GM21786 (cell line): Measurements from ENCODE around the gene ZFHX2.

ENCODE experiments used
- ATAC-seq: cut with Tn5 transposase; IDR thresholded peaks from one replicate; pipeline ENCODE4 v1.9.1; 2021; ENCODE audit not compliant: unreplicated experiment

The ZFHX2 gene

DNA sequence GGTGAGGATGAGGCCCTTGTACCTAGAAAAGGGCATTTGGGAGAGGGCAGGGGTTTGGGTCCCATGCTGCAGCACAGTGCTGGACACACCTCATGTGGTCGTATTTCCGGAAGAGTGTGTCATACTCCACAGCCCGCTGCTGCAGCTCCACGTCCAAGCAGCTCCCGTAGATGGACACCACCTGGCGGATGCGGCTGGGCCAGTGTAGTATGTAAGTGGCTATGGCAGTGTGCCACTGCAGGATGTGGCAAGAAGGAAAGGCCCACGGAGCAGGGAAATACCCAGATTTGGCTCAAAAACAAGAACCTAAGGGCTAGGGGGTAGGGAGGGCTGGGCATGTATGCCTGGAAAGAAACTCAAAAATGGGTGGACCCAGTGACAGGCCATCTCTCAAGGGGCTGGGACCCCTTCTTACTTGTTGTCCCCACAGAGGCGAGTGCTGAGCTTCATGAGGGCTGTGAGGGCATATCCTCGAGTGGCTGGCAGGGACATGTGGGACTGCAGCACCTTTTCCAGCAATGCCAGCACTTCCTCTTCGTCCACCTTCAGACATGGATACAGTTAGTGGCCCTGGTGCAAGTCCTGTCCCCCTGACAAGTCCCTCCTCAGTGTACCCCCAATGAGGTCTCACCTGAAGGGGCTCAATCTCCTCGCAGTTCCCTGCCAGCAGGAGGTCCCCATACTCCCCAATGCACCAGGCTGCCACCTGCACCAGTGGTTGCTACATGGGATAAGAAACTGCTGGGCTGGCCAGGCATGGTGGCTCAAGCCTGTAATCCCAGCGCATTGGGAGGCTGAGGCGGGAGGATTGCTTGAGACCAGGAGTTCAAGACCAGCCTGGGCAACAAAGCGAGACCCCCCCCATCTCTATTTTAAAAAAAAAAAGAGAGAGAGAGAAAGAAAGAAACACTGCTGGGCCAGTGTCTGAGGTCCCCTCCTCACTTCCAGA, 10.6 kb upstream of the ZFHX2 start:
- no peak for ATAC-seq

- ATAC-seq: no peak
Observed at GRCh38 chr14:23561259-23561658, 9.7 kb upstream of the ZFHX2 start.

DNA sequence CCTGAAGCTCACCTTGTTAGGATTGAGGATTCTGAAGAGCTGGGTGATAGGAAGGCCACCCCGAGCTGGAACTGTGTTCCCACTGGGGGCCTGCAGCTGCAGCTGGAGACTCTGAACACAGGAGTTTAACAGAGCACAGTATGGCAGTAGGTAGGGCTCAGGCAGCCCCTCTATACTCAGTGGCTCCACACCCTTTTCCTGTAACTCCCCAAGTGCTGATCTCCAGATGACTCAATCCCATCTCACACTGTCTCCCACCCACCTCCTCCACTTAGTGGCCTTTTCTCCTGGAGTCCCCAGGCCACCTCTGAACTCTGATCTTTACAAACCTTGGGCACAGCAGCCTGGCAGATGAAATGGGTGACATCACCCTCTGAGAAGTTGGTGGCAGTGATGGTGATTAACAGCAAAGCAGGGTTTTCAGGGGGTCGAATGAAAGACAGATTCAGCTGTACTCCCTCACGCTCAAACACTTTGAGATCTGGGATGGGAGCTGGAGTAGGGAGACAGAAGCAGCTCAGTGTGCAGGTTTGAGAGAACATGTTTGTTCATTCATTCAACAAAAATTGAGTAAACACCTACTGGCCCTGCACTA, 8.5 kb upstream of the ZFHX2 start:
- no peak for ATAC-seq

DNA sequence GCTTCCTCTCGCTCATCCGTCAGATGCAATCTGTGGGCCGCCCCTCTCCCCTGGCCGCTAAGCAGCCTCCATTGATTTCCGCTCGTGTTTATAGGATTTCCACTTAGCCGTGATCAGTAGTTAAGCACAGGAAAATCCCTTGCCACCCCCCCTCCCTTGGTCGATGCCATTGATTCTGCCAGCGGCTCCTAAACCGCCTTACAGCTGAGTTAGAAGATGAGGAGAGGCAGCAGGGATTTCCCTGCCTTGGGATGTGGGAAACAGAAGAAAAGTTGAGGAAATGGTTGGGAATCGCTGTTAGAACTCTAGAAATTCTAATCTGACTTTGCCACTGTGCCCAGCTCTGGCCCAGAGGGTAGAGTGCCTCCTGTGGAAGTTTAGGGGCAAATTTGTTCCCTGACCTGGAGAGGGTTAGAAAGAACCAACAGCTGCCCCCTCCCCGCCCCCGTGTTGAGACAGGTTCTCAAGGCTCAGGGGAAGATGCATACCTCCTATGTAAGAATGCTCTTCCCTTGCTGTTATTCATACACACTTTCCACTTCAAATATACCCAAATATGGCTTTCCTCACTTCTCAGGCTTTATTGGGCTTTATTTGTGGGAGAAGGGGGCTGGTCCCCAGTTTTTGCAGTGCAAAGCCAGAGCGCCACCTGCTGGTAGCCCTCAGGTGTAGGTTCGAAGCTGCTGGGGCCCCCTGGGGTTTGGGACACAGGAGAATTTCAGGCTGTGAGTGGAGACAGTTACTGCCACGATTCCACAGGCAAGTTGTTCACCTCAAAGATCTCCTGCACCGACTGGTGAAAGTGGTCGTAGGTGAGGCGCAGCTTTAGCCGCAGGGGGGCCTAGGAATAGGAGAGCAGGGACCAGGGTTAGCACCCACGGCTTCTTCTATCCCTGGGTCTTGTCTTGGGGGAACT, 7.7 kb upstream of the ZFHX2 start:
- no peak for ATAC-seq

DNA sequence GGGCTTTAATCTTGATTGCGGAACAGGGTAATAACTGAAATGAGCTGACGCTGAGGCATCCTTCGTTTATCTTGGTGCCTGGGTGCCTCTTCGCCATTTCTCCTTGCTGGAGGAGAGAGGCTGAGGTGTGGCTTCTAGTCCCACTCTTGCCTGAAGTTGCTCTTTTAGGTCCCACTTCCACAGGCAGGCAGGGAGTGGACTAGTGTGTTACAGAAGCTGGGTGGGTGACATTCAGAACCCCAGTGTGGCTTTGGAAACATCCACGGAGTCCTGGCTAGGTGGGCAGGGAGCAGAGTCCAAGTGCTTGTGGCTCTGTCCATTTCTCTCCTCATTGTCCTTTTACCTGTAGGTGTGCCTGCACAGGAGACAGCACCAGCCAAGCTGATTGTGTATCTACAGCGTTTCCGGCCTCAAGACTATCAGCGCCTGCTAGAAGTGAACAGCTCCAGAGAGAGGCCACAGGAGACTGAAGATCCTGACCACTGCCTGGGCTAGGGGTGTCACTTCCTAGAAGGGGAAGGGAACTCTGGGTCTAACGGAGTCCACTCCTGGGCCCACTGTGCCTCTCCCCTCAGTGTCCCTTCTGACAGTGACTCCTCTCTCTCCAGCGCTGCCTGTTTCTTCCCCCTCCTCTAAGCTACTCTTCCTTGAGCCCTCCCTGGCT, 6.9 kb upstream of the ZFHX2 start:
- ATAC-seq: no peak

DNA sequence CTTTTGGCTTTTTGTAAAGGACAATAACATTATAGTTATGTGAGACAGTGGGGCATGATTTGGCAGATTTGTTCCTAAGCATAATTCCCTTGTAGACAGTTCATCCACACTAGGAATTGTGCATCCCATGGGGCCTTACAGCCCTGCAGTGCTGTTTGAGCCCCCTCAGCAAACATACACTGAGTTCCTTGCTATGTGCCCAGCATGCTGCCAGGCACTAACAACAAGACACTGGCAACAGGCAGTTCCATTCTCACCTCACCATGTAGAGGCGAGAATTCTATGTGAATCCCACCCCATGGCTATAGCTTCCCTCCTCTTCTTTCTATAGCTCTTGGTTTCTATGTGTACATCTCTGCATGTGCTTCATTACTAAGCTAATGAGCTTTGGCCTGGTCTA, 6.4 kb upstream of the ZFHX2 start:
- no peak for ATAC-seq

GRCh38 chr14:23557521-23557920, 6.0 kb upstream of the ZFHX2 start:
- ATAC-seq: no peak

DNA sequence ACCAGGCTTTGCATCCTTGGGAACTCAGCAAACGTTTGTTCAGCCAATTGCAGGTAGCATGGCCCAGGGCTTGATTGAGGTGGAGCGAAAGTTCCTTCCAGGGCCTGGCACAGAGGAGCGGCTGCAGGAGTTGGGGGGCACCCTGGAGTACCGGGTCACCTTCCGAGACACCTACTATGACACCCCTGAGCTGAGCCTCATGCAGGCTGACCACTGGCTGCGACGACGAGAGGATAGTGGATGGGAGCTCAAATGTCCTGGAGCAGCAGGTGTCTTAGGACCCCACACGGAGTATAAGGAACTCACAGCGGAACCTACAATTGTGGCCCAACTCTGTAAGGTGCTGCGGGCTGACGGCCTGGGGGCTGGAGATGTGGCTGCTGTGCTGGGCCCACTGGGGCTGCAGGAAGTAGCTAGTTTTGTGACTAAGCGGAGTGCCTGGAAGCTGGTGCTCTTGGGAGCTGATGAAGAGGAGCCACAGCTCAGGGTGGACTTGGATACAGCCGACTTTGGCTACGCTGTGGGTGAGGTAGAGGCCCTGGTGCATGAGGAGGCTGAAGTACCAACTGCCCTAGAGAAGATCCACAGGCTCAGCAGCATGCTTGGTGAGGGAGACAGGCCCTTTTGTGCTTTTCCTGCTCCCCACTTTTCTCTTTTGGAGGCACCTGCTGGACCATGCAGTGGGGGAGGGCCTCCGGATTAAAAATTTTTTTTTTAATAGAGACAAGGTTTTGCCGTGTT, 5.3 kb upstream of the ZFHX2 start:
- ATAC-seq: no peak

DNA sequence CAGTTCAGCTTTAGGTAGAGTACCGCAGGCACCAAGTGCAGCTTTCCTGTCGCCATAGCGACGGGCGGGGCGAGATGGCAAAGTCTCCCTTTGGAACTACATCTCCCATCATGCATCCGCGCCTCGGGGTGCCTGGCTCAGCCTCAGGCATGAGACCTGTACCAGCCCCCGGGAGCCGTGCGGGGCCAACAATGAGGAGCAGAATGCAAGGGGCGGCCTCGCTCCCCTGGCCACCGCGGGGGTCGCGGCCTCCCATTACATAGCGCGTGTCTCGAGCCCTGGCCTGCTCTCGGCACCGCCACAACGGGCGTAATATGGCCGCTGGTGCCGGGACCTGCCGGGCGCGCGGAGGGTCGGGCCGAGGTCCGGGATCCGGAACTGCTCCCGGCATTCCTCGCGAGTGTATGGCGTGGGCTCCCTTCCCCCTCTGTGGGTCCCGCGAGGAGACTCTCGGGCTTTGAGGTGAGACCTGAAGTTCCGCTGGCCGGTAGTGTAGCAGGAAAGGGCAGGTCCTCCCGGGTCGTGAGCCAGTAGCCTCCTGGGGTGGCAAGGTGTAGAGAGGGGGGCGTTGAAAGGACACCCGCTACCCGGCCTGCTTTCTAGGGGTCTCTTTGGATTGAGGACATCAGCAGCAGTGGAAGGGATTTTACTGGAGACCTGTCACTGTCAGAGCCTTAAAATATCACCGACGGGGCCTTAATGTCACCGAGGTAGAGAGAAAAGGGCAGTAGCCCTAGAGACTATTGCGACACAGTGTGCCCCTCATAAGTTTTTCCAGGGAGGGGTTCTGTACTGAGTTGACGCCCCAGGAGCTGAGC, 4.5 kb upstream of the ZFHX2 start, which contains the start of gene THTPA:
Gene THTPA (plus strand): TSS at position 390 of the 818 bp plus-strand sequence. CDS start 487 bp downstream, outside the sequence.
- peak; percentile 90 for ATAC-seq

GRCh38 chr14:23555533-23555881, 3.9 kb upstream of the ZFHX2 start:
- no peak for ATAC-seq

GRCh38 chr14:23550812-23551265, 726 bp downstream of the ZFHX2 start:
- no peak for ATAC-seq

DNA sequence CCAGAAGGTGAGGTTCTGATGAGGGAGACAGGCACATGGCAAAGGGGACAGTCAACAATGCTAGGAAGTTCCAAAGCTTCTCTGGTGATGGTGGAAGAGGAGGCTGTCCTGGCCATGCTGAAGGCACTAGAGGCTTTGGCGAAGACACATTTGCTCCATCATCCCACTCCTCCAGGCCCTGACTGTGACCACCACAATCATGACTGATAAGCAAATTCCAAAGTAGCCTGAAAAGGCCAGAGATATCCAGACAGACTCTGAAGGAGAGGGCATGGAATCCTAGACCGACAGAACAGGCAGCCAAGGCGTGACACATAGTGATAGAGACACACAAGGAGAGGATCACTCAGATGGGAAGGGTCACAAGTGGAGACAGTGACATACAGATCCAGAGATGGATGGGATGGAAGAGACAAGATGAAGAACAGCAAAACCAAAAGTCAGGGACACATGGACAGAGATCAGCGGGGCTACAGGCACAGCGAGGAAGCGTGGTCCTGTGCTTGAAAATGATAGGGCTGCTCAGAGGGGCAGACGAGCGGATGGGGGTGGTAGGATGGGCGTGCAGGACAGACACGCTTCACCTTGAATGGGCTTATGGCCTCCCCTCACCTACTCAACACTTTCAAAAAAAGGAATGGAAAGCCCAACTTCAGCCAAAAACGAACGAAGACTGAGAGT, 1.3 kb downstream of the ZFHX2 start:
- no peak for ATAC-seq

DNA sequence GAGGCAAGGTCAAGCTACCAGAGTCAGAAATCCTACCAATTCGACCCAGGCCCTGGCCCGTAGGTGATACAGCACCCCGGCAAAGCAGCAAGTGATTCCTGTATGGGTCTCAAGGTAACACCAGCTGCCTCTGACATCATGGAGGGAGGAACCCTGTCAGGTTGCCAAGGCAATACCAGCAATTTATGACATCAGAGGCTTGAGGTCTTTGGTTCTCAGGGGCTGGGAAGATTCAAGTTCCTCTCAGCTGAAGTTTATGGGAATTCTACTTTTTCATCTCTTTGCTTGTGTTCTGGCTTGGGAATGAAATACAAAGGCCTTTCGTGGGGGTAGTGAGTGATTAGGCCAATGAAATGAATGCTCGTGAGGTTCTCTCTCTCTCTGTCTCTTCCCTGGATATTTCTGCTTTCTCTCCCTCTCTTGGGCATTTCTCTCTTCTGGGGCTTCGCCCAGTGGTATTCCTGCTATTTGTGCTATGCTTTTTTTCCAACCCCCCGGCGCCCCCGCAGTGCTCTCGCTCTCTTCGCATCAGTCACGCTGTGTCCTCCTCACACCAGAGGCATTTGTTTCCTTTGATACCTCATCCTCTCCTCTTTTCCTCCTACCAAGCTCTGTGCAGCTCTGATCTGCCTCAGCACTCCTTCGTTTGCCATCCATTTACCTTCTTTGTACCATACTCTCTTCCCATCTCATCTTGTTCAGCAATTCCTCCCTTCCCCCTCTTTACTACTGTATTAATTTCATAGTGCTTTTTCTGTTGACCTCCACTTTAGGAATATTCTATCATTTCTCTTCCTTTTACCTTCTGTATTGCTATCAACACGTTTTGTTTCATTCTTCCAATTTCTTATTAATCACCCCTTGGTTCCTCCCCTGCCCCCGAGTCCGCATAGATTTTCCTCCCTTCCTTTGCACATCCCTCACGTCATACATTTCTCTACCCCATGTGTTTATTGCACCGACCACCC, 2.9 kb downstream of the ZFHX2 start:
- no peak for ATAC-seq

GRCh38 chr14:23547924-23548323, 3.6 kb downstream of the ZFHX2 start:
- ATAC-seq: no peak

GRCh38 chr14:23546450-23547035, 5.0 kb downstream of the ZFHX2 start:
- ATAC-seq: no peak

DNA sequence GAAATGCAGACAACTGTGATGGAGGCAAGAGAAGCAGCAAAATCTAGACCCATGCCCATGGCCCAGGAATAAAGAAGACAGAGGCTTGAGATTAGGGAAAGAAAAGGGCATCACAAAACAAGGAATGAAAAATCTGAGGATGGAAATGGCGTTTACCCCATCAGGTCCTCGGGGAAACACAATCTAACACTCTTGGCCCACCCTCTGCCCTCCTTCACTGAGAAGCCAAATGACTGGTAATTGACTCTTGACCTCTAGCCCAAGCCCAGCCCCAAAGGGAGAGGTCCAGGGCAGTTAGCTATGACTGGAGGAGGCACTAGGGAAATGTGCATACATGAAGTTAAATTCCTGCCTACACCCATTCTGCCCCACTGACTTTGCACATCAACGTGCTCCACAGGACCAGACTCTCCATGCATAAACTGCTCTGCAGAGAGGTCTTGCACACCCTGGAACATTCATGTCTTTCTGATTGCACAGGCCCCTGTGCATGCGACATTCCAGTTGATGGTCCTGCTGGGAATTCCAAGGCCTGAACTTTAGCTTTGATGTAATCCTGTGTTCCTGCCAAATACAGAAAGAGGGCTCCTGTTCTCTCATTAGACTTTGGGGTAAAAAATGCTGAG, 5.7 kb downstream of the ZFHX2 start:
- no peak for ATAC-seq
